SK-N-SH (cell line): Measurements from ENCODE around the gene ADGRB2. TPM values are rescaled to one million over a fixed set of nuclear protein-coding genes. Genes with fewer than 3 reads are reported as not detected.

Source experiments
- CTCF ChIA-PET: fragments of 300-600, 350-600 bp; formaldehyde crosslinking; extraction: SDS; loops from one replicate; lab custom pipeline; 2021; lab: Yijun Ruan, JAX
- POLR2A ChIA-PET: fragments of 350-600 bp; sonication (Branson Sonifier 250); formaldehyde crosslinking; extraction: SDS; loops from one replicate; lab custom pipeline; 2020; ENCODE audit warnings: antibody characterized with exemption, inconsistent platforms; lab: Yijun Ruan, JAX
- DNase-seq: peaks from one replicate; pipeline ENCODE4 v3.0.0; 2012
- H2AFZ ChIP-seq: fragments of 200-600 bp; sonication (generic); 2 replicates; pipeline ENCODE4 v1.8.1; 2016; ENCODE audit warnings: antibody characterized with exemption, mild to moderate bottlenecking, low read depth
- H3F3A ChIP-seq: fragments of 200-600 bp; sonication (generic); replicated peaks from 2 replicates; pipeline ENCODE3; 2016; ENCODE audit warnings: antibody characterized with exemption, mild to moderate bottlenecking; ENCODE audit not compliant: insufficient read depth
- H3K27ac ChIP-seq, 2 experiments: fragments of 200-500 bp in 1 of 2; fragments of 200-600 bp in 1 of 2; sonication (Bioruptor generic) in 1 of 2; sonication (generic), shearing (Covaris generic) in 1 of 2; 2 replicates each; pipeline versions ENCODE4 v1.5.1 to v1.6.1; 2014 to 2016; ENCODE audit warnings: low read depth in 2 of 2, inconsistent platforms in 1 of 2, low read length in 1 of 2, mild to moderate bottlenecking in 1 of 2, mixed read lengths in 1 of 2
- H3K27me3 ChIP-seq: fragments of 200-600 bp; sonication (generic), shearing (Covaris generic); 2 replicates; pipeline ENCODE4 v1.6.1; 2016; ENCODE audit warnings: mixed run types; ENCODE audit not compliant: insufficient read depth
- H3K36me3 ChIP-seq, 2 experiments: fragments of 200-500 bp in 1 of 2; fragments of 200-600 bp in 1 of 2; sonication (Bioruptor generic) in 1 of 2; sonication (generic) in 1 of 2; replicated peaks in 1 of 2; 2 replicates each; pipeline versions ENCODE3 to v1.5.1; 2014 to 2016; ENCODE audit warnings: low read length in 1 of 2, mild to moderate bottlenecking in 1 of 2; ENCODE audit not compliant: insufficient read depth in 2 of 2, control insufficient read depth in 1 of 2
- H3K4me1 ChIP-seq, 2 experiments: fragments of 200-500 bp in 1 of 2; fragments of 200-600 bp in 1 of 2; sonication (Bioruptor generic) in 1 of 2; sonication (generic), shearing (Covaris generic) in 1 of 2; 2 replicates each; pipeline versions ENCODE4 v1.5.1 to v1.6.1; 2014 to 2016; ENCODE audit warnings: low read depth in 1 of 2, low read length in 1 of 2, mixed run types in 1 of 2; ENCODE audit not compliant: insufficient read depth in 2 of 2, control insufficient read depth in 1 of 2
- H3K4me2 ChIP-seq: fragments of 200-600 bp; sonication (generic), shearing (Covaris generic); 2 replicates; pipeline ENCODE4 v1.6.1; 2017; ENCODE audit warnings: mixed run types
- H3K4me3 ChIP-seq, 2 experiments: fragments of 200-500 bp in 1 of 2; fragments of 200-600 bp in 1 of 2; sonication (Bioruptor generic) in 1 of 2; sonication (generic), shearing (Covaris generic) in 1 of 2; 2 replicates each; pipeline versions ENCODE4 v1.5.1 to v1.8.1; 2014 to 2016; ENCODE audit warnings: low read depth in 2 of 2, inconsistent platforms in 1 of 2, low read length in 1 of 2, mild to moderate bottlenecking in 1 of 2, mixed read lengths in 1 of 2, moderate library complexity in 1 of 2
- H3K79me2 ChIP-seq: fragments of 200-600 bp; sonication (generic); 2 replicates; pipeline ENCODE4 v1.8.1; 2017; ENCODE audit warnings: mild to moderate bottlenecking; ENCODE audit not compliant: insufficient read depth
- H3K9ac ChIP-seq: fragments of 200-600 bp; sonication (generic); 2 replicates; pipeline ENCODE4 v1.6.1; 2017; ENCODE audit warnings: mixed run types
- H3K9me2 ChIP-seq: fragments of 200-600 bp; sonication (generic); 2 replicates; pipeline ENCODE4 v1.6.1; 2017; ENCODE audit warnings: mixed run types
- H3K9me3 ChIP-seq: fragments of 200-600 bp; sonication (generic); 2 replicates; pipeline ENCODE4 v1.6.1; 2017; ENCODE audit warnings: mixed run types, mild to moderate bottlenecking, moderate library complexity
- H4K20me1 ChIP-seq: fragments of 200-600 bp; sonication (generic); 2 replicates; pipeline ENCODE4 v1.6.1; 2017; ENCODE audit warnings: mild to moderate bottlenecking, mixed run types; ENCODE audit not compliant: insufficient read depth
- CHD2 ChIP-seq: fragments of 150-350 bp; IDR thresholded peaks from 2 replicates; pipeline ENCODE4 v1.6.1; 2018; ENCODE audit warnings: low read length; ENCODE audit not compliant: partially characterized antibody
- ELF1 ChIP-seq: IDR thresholded peaks from 2 replicates; pipeline ENCODE4 v1.4.0; 2012
- EZH2phosphoT487 ChIP-seq: fragments of 200-600 bp; sonication (generic); IDR thresholded peaks from 2 replicates; pipeline ENCODE4 v1.6.1; 2017; ENCODE audit warnings: low read depth, mixed run types, mild to moderate bottlenecking, antibody characterized with exemption, moderate library complexity, borderline replicate concordance
- GATA2 ChIP-seq: sonication (generic); formaldehyde crosslinking; IDR thresholded peaks from 2 replicates; pipeline ENCODE4 v1.5.0; 2020; ENCODE audit warnings: mild to moderate bottlenecking, missing genetic modification reagents
- MEF2A ChIP-seq: IDR thresholded peaks from 2 replicates; pipeline ENCODE4 v1.4.0; 2012; ENCODE audit warnings: low read depth, borderline replicate concordance
- MXI1 ChIP-seq: IDR thresholded peaks from 2 replicates; pipeline ENCODE4 v1.6.1; 2012; ENCODE audit warnings: mild to moderate bottlenecking, low read depth, low read length, improper control_type of control experiment
- NFIC ChIP-seq: IDR thresholded peaks from 2 replicates; pipeline ENCODE4 v1.4.0; 2012; ENCODE audit warnings: borderline replicate concordance
- RAD21 ChIP-seq: IDR thresholded peaks from 2 replicates; pipeline ENCODE4 v1.6.1; 2012; ENCODE audit warnings: mild to moderate bottlenecking, low read length
- RFX5 ChIP-seq: IDR thresholded peaks from 2 replicates; pipeline ENCODE4 v1.6.1; 2012; ENCODE audit warnings: mild to moderate bottlenecking, improper control_type of control experiment, low read length
- TAF1 ChIP-seq: IDR thresholded peaks from 2 replicates; pipeline ENCODE4 v1.6.1; 2012; ENCODE audit warnings: low read depth, mild to moderate bottlenecking, low read length, moderate library complexity, borderline replicate concordance
- TEAD4 ChIP-seq: IDR thresholded peaks from 2 replicates; pipeline ENCODE4 v1.4.0; 2012; ENCODE audit warnings: mild to moderate bottlenecking, borderline replicate concordance; ENCODE audit not compliant: insufficient read depth
- YY1 ChIP-seq: IDR thresholded peaks from 2 replicates; pipeline ENCODE4 v1.4.0; 2012; ENCODE audit warnings: low read depth, mild to moderate bottlenecking
- WGBS: methylation state at CpG from one replicate; pipeline ENCODE4 v1.1.6; 2017; ENCODE audit warnings: low lambda C conversion rate; 5-methylcytosine and 5-hydroxymethylcytosine counted together
- polyA plus RNA-seq, 3 experiments: library from polyadenylated mRNA; depleted of rRNA; stranded (reverse); fragments of >200 nt; gene quantifications; 2 replicates each; pipeline ENCODE4 v1.2.3, GENCODE V29; 2012
- TF ChIP-seq, protein P1 (sequence below): fragments of 200-600 bp; sonication (generic); IDR thresholded peaks from 2 replicates; pipeline ENCODE4 v1.6.1; 2017; ENCODE audit warnings: antibody characterized with exemption, mild to moderate bottlenecking, moderate library complexity
- TF ChIP-seq, protein P2 (sequence below): IDR thresholded peaks from 2 replicates; pipeline ENCODE4 v1.6.1; 2012; ENCODE audit warnings: mild to moderate bottlenecking, low read depth, low read length, moderate library complexity
- TF ChIP-seq, protein P3 (sequence below): fragments of 150-350 bp; IDR thresholded peaks from 2 replicates; pipeline ENCODE4 v1.6.1; 2017; ENCODE audit warnings: antibody characterized with exemption, low read length, low read depth, borderline replicate concordance
- TF ChIP-seq, protein P4 (sequence below): IDR thresholded peaks from 2 replicates; pipeline ENCODE4 v1.4.0; 2012; ENCODE audit warnings: low read depth, borderline replicate concordance

The ADGRB2 gene
- polyA plus RNA-seq, 1 of the 3 experiments (the other 2 are of a cell fraction) = 13.0 TPM

DNA sequence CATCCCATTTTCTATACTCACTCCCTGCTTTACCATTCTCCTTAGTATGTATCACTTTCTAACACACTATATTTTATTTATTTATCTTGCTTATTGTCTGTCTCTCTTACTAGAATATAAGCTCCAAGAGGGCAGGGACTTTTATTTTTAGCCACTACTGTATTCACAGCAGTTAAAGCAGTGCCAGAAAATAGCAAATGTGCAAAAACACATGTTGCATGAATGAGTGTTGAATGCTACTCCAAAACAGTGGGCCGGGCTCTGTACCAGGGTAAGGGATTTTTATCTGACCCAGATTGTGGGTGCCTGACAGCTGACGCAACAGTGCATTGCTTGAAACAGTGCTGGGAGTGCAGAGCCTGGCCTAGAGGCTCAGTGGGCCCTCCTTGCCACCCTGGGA, 85.0 kb downstream of the ADGRB2 start:
- WGBS = 42% methylated on average over 2 of the region's 2 CpGs
- ChIA-PET POLR2A (interaction anchor here (1.4 kb wide), 1 partner anchor 110 kb away, joined by 4 read pairs; no protein-coding TSS in a partner anchor), CTCF (interaction anchor here (0.8 to 2.1 kb wide), 8 partner anchors 13 to 66 kb away, joined by 3 to 8 read pairs (median 3); no protein-coding TSS in a partner anchor)
- TF ChIP-seq, protein P1, sequence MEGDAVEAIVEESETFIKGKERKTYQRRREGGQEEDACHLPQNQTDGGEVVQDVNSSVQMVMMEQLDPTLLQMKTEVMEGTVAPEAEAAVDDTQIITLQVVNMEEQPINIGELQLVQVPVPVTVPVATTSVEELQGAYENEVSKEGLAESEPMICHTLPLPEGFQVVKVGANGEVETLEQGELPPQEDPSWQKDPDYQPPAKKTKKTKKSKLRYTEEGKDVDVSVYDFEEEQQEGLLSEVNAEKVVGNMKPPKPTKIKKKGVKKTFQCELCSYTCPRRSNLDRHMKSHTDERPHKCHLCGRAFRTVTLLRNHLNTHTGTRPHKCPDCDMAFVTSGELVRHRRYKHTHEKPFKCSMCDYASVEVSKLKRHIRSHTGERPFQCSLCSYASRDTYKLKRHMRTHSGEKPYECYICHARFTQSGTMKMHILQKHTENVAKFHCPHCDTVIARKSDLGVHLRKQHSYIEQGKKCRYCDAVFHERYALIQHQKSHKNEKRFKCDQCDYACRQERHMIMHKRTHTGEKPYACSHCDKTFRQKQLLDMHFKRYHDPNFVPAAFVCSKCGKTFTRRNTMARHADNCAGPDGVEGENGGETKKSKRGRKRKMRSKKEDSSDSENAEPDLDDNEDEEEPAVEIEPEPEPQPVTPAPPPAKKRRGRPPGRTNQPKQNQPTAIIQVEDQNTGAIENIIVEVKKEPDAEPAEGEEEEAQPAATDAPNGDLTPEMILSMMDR = no peak
- no peak for TF ChIP-seq TEAD4
- no peak for TF ChIP-seq ELF1
- no peak for TF ChIP-seq MEF2A
- TF ChIP-seq, protein P2, sequence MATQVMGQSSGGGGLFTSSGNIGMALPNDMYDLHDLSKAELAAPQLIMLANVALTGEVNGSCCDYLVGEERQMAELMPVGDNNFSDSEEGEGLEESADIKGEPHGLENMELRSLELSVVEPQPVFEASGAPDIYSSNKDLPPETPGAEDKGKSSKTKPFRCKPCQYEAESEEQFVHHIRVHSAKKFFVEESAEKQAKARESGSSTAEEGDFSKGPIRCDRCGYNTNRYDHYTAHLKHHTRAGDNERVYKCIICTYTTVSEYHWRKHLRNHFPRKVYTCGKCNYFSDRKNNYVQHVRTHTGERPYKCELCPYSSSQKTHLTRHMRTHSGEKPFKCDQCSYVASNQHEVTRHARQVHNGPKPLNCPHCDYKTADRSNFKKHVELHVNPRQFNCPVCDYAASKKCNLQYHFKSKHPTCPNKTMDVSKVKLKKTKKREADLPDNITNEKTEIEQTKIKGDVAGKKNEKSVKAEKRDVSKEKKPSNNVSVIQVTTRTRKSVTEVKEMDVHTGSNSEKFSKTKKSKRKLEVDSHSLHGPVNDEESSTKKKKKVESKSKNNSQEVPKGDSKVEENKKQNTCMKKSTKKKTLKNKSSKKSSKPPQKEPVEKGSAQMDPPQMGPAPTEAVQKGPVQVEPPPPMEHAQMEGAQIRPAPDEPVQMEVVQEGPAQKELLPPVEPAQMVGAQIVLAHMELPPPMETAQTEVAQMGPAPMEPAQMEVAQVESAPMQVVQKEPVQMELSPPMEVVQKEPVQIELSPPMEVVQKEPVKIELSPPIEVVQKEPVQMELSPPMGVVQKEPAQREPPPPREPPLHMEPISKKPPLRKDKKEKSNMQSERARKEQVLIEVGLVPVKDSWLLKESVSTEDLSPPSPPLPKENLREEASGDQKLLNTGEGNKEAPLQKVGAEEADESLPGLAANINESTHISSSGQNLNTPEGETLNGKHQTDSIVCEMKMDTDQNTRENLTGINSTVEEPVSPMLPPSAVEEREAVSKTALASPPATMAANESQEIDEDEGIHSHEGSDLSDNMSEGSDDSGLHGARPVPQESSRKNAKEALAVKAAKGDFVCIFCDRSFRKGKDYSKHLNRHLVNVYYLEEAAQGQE = no peak
- no peak for TF ChIP-seq YY1
- TF ChIP-seq MXI1 = no peak
- no peak for TF ChIP-seq CHD2
- peaks cover 0 to 3% of the 10 kb centered on the region in 2 experiments for H3K36me3 ChIP-seq
- no peaks in the 10 kb centered on the region for H3K79me2 ChIP-seq
- H3K9me3 ChIP-seq = no peaks in the 10 kb centered on the region
- H3K4me3 ChIP-seq = no peak overlapping the region
- H4K20me1 ChIP-seq = no peaks in the 10 kb centered on the region
- H3K27me3 ChIP-seq = no peaks in the 10 kb centered on the region
- no peak overlapping the region for H3K27ac ChIP-seq
- no peak overlapping the region for H2AFZ ChIP-seq
- H3K9ac ChIP-seq = no peak overlapping the region
- no peaks in the 10 kb centered on the region for H3F3A ChIP-seq
- no peaks in the 10 kb centered on the region for H3K9me2 ChIP-seq
- no peak overlapping the region for H3K4me2 ChIP-seq
- DNase-seq = no peak
- H3K4me1 ChIP-seq = peaks cover 0 to 8% of the 10 kb centered on the region in 2 experiments; a peak in 1 of 4 replicates

DNA sequence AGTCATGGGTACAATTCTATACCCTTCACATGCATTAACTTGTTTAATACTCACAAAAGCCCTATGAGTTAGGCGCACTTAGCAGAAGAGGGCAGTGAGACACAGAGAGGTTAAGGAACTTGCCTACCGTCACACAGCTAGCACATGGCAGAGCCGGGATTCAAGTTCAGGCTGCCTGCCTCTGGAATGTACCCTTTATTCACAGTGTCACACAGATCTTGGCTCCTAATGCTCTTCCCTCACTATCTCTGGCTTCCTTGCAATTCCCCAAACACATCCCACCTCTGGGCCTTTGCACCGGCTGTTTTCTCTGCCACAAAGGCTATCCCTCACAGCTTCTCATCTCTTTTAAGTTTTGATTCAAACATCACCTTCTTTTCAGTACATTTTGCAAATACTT, 85.5 kb downstream of the ADGRB2 start:
- Histone ChIP-seq H3K9me3 (no peaks in the 10 kb centered on the region), H4K20me1 (no peaks in the 10 kb centered on the region), H2AFZ (no peak overlapping the region), H3K27ac (no peak overlapping the region), H3K27me3 (no peaks in the 10 kb centered on the region), H3K4me1 (peaks cover 0 to 8% of the 10 kb centered on the region in 2 experiments; a peak in 1 of 4 replicates), H3K4me3 (no peak overlapping the region), H3K4me2 (no peak overlapping the region), H3K9me2 (no peaks in the 10 kb centered on the region), H3K36me3 (peaks cover 0 to 3% of the 10 kb centered on the region in 2 experiments), H3K9ac (no peak overlapping the region), H3F3A (no peaks in the 10 kb centered on the region), H3K79me2 (no peaks in the 10 kb centered on the region)
- CTCF ChIA-PET = interaction anchor here (0.8 to 2.1 kb wide), 8 partner anchors 12 to 67 kb away, joined by 3 to 8 read pairs (median 3); no protein-coding TSS in a partner anchor
- no peak for DNase-seq
- 96% methylated on average over 4 of the region's 4 CpGs for WGBS
- POLR2A ChIA-PET = interaction anchor here (1.4 kb wide), 1 partner anchor 110 kb away, joined by 4 read pairs; no protein-coding TSS in a partner anchor
- no peak for TF ChIP-seq RFX5
- TF ChIP-seq RAD21 = no peak
- no peak for TF ChIP-seq GATA2 (CRISPR knock-in tag)
- TF ChIP-seq, protein P2 = no peak
- TF ChIP-seq NFIC = no peak
- TF ChIP-seq, protein P3, sequence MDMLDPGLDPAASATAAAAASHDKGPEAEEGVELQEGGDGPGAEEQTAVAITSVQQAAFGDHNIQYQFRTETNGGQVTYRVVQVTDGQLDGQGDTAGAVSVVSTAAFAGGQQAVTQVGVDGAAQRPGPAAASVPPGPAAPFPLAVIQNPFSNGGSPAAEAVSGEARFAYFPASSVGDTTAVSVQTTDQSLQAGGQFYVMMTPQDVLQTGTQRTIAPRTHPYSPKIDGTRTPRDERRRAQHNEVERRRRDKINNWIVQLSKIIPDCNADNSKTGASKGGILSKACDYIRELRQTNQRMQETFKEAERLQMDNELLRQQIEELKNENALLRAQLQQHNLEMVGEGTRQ = no peak
- no peak for TF ChIP-seq TAF1
- TF ChIP-seq, protein P4, sequence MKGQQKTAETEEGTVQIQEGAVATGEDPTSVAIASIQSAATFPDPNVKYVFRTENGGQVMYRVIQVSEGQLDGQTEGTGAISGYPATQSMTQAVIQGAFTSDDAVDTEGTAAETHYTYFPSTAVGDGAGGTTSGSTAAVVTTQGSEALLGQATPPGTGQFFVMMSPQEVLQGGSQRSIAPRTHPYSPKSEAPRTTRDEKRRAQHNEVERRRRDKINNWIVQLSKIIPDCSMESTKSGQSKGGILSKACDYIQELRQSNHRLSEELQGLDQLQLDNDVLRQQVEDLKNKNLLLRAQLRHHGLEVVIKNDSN = no peak
- no peak for TF ChIP-seq EZH2phosphoT487
- TF ChIP-seq ELF1 = no peak
- no peak for TF ChIP-seq MXI1
